NB4 (cell line): ENCODE measurements around the gene ZNF197.

ENCODE experiments used
- DNase-seq: peaks from one replicate; pipeline ENCODE4 v3.0.0; 2010; ENCODE audit warnings: low read depth
- H3K4me3 ChIP-seq: one replicate; pipeline ENCODE4 v1.5.1; 2011; ENCODE audit warnings: mild to moderate bottlenecking, low read depth, low read length, moderate library complexity
- MAX ChIP-seq: IDR thresholded peaks from 2 replicates; pipeline ENCODE4 v1.6.1; 2011; ENCODE audit warnings: low read depth, low read length
- MYC ChIP-seq: IDR thresholded peaks from 2 replicates; pipeline ENCODE4 v1.6.1; 2011; ENCODE audit warnings: low read depth, low read length
- POLR2A ChIP-seq: IDR thresholded peaks from 2 replicates; pipeline ENCODE4 v1.6.1; 2011; ENCODE audit warnings: mild to moderate bottlenecking; ENCODE audit not compliant: insufficient read length; ENCODE audit errors: extremely low read depth
- TF ChIP-seq, protein P1 (sequence below): IDR thresholded peaks from one replicate; pipeline ENCODE4 v1.5.1; 2012; ENCODE audit warnings: low read depth, low read length

Gene ZNF197

DNA sequence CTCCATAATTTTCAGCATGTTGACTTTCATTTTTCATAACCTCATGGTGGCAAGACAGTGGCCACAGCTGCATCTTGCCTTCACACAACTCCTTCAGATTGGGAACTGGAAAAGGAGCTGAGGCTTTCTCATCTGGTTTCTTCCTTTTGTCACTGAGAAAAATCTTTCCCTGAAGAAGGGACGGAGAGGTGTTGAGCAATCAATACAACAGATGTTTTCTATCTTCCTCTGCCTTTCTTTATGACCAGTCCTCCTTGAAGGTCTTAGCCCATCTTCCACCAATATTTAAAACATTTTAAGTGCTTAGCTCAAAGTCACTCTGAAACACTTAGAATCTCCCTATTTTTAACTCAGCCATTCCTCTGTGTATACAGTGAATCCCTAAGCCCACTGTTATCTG is 28.2 kb upstream of the ZNF197 start:
- TF ChIP-seq, protein P1, sequence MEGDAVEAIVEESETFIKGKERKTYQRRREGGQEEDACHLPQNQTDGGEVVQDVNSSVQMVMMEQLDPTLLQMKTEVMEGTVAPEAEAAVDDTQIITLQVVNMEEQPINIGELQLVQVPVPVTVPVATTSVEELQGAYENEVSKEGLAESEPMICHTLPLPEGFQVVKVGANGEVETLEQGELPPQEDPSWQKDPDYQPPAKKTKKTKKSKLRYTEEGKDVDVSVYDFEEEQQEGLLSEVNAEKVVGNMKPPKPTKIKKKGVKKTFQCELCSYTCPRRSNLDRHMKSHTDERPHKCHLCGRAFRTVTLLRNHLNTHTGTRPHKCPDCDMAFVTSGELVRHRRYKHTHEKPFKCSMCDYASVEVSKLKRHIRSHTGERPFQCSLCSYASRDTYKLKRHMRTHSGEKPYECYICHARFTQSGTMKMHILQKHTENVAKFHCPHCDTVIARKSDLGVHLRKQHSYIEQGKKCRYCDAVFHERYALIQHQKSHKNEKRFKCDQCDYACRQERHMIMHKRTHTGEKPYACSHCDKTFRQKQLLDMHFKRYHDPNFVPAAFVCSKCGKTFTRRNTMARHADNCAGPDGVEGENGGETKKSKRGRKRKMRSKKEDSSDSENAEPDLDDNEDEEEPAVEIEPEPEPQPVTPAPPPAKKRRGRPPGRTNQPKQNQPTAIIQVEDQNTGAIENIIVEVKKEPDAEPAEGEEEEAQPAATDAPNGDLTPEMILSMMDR = no peak
- TF ChIP-seq MAX (no peak), MYC (no peak), POLR2A (no peak)
- DNase-seq = no peak
- H3K4me3 ChIP-seq = no peak overlapping the region

GRCh38 chr3:44601749-44602148 is 23.1 kb upstream of the ZNF197 start:
- TF ChIP-seq MYC (no peak), MAX (no peak), POLR2A (no peak)
- TF ChIP-seq, protein P1 = no peak
- H3K4me3 ChIP-seq = no peak overlapping the region
- no peak for DNase-seq

GRCh38 chr3:44612678-44613077 is 12.2 kb upstream of the ZNF197 start:
- DNase-seq = no peak
- no peak overlapping the region for H3K4me3 ChIP-seq
- TF ChIP-seq, protein P1 = no peak
- TF ChIP-seq MYC (no peak), POLR2A (no peak), MAX (no peak)

- TF ChIP-seq POLR2A = no peak
- no peak for TF ChIP-seq MYC
- TF ChIP-seq, protein P1 = no peak
- TF ChIP-seq MAX = no peak
- DNase-seq = no peak
- H3K4me3 ChIP-seq = no peak overlapping the region
Observed at GRCh38 chr3:44628716-44629115, 3.9 kb downstream of the ZNF197 start.

- TF ChIP-seq POLR2A (no peak), MYC (no peak), MAX (no peak)
- TF ChIP-seq, protein P1 = no peak
- no peak for DNase-seq
- no peak overlapping the region for H3K4me3 ChIP-seq
Observed at GRCh38 chr3:44632193-44632592, 7.4 kb downstream of the ZNF197 start.

GRCh38 chr3:44642337-44642736 is 17.5 kb downstream of the ZNF197 start:
- no peak for TF ChIP-seq MAX
- DNase-seq = no peak
- no peak overlapping the region for H3K4me3 ChIP-seq
